MM.1S (cell line): ENCODE data around the gene DEPP1.

Experiments
- DNase-seq: peaks from one replicate; pipeline ENCODE4 v3.0.0-alpha.2; 2015
- H2AFZ ChIP-seq: fragments of 300-600 bp; sonication (generic); 2 replicates; pipeline ENCODE4 v1.6.0; 2016; ENCODE audit warnings: antibody characterized with exemption, low read length
- H3F3A ChIP-seq: fragments of 300-600 bp; sonication (generic); 2 replicates; pipeline ENCODE4 v1.6.1; 2016; ENCODE audit warnings: mild to moderate bottlenecking, antibody characterized with exemption, low read length, moderate library complexity, mixed read lengths; ENCODE audit not compliant: insufficient read depth
- H3K27ac ChIP-seq: fragments of 300-600 bp; sonication (generic); 2 replicates; pipeline ENCODE4 v1.5.1; 2016; ENCODE audit warnings: mild to moderate bottlenecking, low read length
- H3K27me3 ChIP-seq: fragments of 300-600 bp; sonication (generic); replicated peaks from 2 replicates; pipeline ENCODE4 v1.6.0; 2016; ENCODE audit warnings: low read length; ENCODE audit not compliant: insufficient read depth
- H3K36me3 ChIP-seq: fragments of 300-600 bp; sonication (generic); replicated peaks from 2 replicates; pipeline ENCODE4 v1.6.1; 2016; ENCODE audit warnings: mild to moderate bottlenecking, low read length, mixed read lengths; ENCODE audit not compliant: insufficient read depth
- H3K4me1 ChIP-seq: fragments of 300-600 bp; sonication (generic); 2 replicates; pipeline ENCODE4 v1.6.1; 2016; ENCODE audit warnings: low read length, mixed read lengths
- H3K4me2 ChIP-seq: fragments of 300-600 bp; sonication (generic); 2 replicates; pipeline ENCODE4 v1.6.0; 2016; ENCODE audit warnings: low read depth, low read length
- H3K4me3 ChIP-seq: fragments of 300-600 bp; sonication (generic); 2 replicates; pipeline ENCODE4 v1.5.1; 2016; ENCODE audit warnings: low read length, mixed read lengths
- H3K79me2 ChIP-seq: fragments of 300-600 bp; sonication (generic); 2 replicates; pipeline ENCODE4 v1.6.1; 2016; ENCODE audit warnings: mixed run types, low read length, mixed read lengths
- H3K9ac ChIP-seq: fragments of 300-600 bp; sonication (generic); 2 replicates; pipeline ENCODE4 v1.6.1; 2016; ENCODE audit warnings: low read length, mixed read lengths
- H3K9me2 ChIP-seq: fragments of 300-600 bp; sonication (generic); replicated peaks from 2 replicates; pipeline ENCODE4 v1.6.1; 2016; ENCODE audit warnings: mild to moderate bottlenecking, low read length, mixed read lengths; ENCODE audit not compliant: insufficient read depth
- H3K9me3 ChIP-seq: fragments of 300-600 bp; sonication (generic); replicated peaks from 2 replicates; pipeline ENCODE4 v1.6.1; 2016; ENCODE audit warnings: mild to moderate bottlenecking, low read length, mixed read lengths; ENCODE audit not compliant: insufficient read depth
- H4K20me1 ChIP-seq: fragments of 300-600 bp; sonication (generic); 2 replicates; pipeline ENCODE4 v1.6.1; 2016; ENCODE audit warnings: mild to moderate bottlenecking, low read length, moderate library complexity, mixed read lengths; ENCODE audit not compliant: insufficient read depth
- EZH2 ChIP-seq: fragments of 300-600 bp; sonication (generic); optimal IDR thresholded peaks from 2 replicates; pipeline ENCODE3; 2017; ENCODE audit warnings: low read depth, mild to moderate bottlenecking, antibody characterized with exemption, low read length, mixed read lengths
- EZH2phosphoT487 ChIP-seq: fragments of 300-600 bp; sonication (generic); IDR thresholded peaks from 2 replicates; pipeline ENCODE4 v1.6.1; 2018; ENCODE audit warnings: antibody characterized with exemption, low read length
- TF ChIP-seq, protein P1 (sequence below): fragments of 300-600 bp; sonication (generic); IDR thresholded peaks from 2 replicates; pipeline ENCODE4 v1.5.1; 2016; ENCODE audit warnings: antibody characterized with exemption, low read length, mixed read lengths

DEPP1 gene

DNA sequence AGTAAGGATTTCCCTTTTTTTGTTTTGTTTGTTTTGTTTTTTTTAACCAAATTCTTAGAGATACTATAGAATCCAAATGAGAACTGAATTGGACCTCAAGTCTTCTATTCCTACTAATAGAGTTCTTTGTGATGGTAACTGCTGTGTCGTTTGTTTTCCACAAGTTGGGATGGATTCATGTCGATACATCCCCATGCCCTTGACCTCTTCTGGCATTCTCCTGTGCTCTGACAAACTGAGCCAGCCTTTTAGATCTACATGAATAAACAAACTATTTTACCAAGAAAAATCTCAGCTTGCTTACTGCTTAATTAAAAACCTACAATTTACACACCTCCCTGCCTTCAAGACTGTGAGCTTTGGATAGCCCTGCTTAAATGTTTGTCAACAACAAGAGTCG is 26.1 kb upstream of the DEPP1 start:
- Histone ChIP-seq H3K27me3 (no peaks in the 10 kb centered on the region), H3K9me2 (no peaks in the 10 kb centered on the region), H3K36me3 (no peaks in the 10 kb centered on the region; the same call in none of the 2 replicates), H3K4me1 (no peaks in the 10 kb centered on the region), H3K79me2 (peaks cover 38% of the 10 kb centered on the region), H3K4me3 (no peak overlapping the region), H3K27ac (no peak overlapping the region), H3F3A (peaks cover 10% of the 10 kb centered on the region; the same call in 1 of the 2 replicates), H3K9ac (no peak overlapping the region), H2AFZ (no peak overlapping the region), H3K4me2 (no peak overlapping the region), H4K20me1 (no peaks in the 10 kb centered on the region), H3K9me3 (no peaks in the 10 kb centered on the region)
- DNase-seq = no peak
- TF ChIP-seq, protein P1, sequence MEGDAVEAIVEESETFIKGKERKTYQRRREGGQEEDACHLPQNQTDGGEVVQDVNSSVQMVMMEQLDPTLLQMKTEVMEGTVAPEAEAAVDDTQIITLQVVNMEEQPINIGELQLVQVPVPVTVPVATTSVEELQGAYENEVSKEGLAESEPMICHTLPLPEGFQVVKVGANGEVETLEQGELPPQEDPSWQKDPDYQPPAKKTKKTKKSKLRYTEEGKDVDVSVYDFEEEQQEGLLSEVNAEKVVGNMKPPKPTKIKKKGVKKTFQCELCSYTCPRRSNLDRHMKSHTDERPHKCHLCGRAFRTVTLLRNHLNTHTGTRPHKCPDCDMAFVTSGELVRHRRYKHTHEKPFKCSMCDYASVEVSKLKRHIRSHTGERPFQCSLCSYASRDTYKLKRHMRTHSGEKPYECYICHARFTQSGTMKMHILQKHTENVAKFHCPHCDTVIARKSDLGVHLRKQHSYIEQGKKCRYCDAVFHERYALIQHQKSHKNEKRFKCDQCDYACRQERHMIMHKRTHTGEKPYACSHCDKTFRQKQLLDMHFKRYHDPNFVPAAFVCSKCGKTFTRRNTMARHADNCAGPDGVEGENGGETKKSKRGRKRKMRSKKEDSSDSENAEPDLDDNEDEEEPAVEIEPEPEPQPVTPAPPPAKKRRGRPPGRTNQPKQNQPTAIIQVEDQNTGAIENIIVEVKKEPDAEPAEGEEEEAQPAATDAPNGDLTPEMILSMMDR = no peak
- no peak for TF ChIP-seq EZH2
- TF ChIP-seq EZH2phosphoT487 = no peak

DNA sequence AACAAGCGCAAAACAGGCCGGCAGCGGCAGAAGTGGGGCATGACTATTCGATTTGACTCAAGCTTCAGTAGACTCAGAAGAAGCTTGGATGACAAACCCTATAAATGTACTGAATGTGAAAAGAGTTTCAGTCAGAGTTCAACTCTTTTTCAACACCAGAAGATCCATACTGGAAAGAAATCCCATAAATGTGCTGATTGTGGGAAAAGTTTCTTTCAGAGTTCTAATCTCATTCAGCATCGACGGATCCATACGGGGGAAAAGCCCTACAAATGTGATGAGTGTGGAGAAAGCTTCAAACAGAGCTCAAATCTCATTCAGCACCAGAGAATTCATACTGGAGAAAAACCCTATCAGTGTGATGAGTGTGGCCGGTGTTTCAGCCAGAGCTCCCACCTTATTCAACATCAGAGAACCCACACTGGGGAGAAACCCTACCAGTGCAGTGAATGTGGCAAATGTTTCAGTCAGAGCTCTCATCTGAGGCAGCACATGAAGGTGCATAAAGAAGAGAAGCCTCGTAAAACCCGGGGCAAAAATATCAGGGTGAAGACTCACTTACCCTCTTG is 24.9 kb upstream of the DEPP1 start:
- Histone ChIP-seq H3K27me3 (no peaks in the 10 kb centered on the region), H3K4me1 (no peaks in the 10 kb centered on the region), H3K4me3 (no peak overlapping the region), H3K4me2 (no peak overlapping the region), H3K9me3 (no peaks in the 10 kb centered on the region), H3K27ac (no peak overlapping the region), H2AFZ (no peak overlapping the region), H3F3A (peaks cover 15% of the 10 kb centered on the region; the same call in 1 of the 2 replicates), H3K36me3 (no peaks in the 10 kb centered on the region; the same call in none of the 2 replicates), H3K9me2 (no peaks in the 10 kb centered on the region), H4K20me1 (no peaks in the 10 kb centered on the region), H3K9ac (no peak overlapping the region), H3K79me2 (peaks cover 38% of the 10 kb centered on the region)
- TF ChIP-seq EZH2phosphoT487 (no peak), EZH2 (no peak)
- TF ChIP-seq, protein P1 = no peak
- DNase-seq = no peak

DNA sequence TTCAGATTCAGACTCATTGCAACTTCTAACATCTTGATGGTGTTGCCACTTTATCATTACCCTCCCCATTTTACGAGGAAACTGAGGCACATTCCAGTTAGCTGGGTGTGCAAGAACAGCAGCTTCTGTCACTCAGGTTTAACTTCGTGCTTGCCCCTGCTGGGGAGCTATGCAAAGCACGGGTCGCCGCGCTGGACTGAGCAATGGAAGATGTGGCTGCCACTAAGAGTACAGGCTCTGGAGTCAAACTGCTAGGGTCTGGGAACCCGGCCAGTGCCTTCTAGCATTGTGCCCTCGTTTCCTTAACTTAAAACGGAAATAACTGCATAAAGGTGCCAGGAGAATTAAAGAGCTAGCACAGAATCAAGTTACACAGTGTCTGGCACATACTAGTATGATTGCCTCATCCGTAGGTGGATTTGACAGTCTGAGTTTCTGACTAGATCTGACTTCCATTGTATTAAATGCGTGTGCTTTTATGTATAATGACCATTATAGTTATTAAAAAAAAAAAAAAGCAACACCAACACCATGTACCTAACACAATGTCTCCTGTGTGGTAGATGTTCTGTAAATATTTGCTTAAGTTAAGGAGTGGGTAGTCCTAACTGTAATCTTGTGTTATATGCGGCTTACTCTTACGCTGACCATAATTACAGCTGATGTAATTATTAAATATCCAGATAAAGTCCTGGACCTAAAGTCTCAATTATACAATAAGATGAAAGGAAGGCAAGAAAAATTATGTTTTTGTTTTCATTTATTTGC is 23.0 kb upstream of the DEPP1 start:
- Histone ChIP-seq H3K79me2 (peaks cover 38% of the 10 kb centered on the region), H3K27ac (peak overlapping the region; percentile 78), H3K4me2 (peak overlapping the region; percentile 82), H2AFZ (peak overlapping the region; percentile 69; the same call in 1 of the 2 replicates), H3K9me3 (no peaks in the 10 kb centered on the region), H3K4me3 (peak overlapping the region; percentile 70), H3K36me3 (no peaks in the 10 kb centered on the region; the same call in none of the 2 replicates), H3F3A (peaks cover 15% of the 10 kb centered on the region; the same call in 1 of the 2 replicates), H3K27me3 (no peaks in the 10 kb centered on the region), H3K9me2 (no peaks in the 10 kb centered on the region), H3K9ac (peak overlapping the region; percentile 78), H4K20me1 (no peaks in the 10 kb centered on the region), H3K4me1 (peaks cover under 1% of the 10 kb centered on the region; the same call in 1 of the 2 replicates)
- TF ChIP-seq, protein P1 = peak; percentile 32
- TF ChIP-seq EZH2phosphoT487 (no peak), EZH2 (no peak)
- peak; percentile 75 for DNase-seq
